H1 (cell line): ENCODE results near the gene MCM5. TPM values are rescaled to one million over a fixed set of nuclear protein-coding genes. Genes with fewer than 3 reads are reported as not detected.

Experiments
- CTCF ChIA-PET: fragments of 300-600 bp; sonication (Branson Sonifier 250); formaldehyde crosslinking; loops from one replicate; lab custom pipeline; 2021; ENCODE audit not compliant: partially characterized antibody; lab: Charles Lee
- POLR2A ChIA-PET: fragments of 300-600 bp; sonication (Branson Sonifier 250); formaldehyde crosslinking; loops from one replicate; lab custom pipeline; 2021; ENCODE audit warnings: inconsistent platforms; ENCODE audit not compliant: partially characterized antibody; lab: Charles Lee
- DNase-seq, 2 experiments: peaks; one replicate each; pipeline versions ENCODE4 v3.0.0 to v3.0.0-alpha.2; 2010 to 2022; ENCODE audit warnings: low spot score in 2 of 2, low read depth in 1 of 2, mixed read lengths in 1 of 2
- FAIRE-seq: peaks from 2 replicates; lab custom pipeline; 2011; peaks lifted over from hg19 to GRCh38; lab: Jason Lieb, UNC
- H2AFZ ChIP-seq: 2 replicates; pipeline ENCODE4 v1.8.1; 2012; ENCODE audit warnings: low read length, inconsistent platforms
- H2AK5ac ChIP-seq: 2 replicates; pipeline ENCODE4 v1.6.1; 2013; ENCODE audit warnings: low read depth, low read length
- H2BK120ac ChIP-seq: replicated peaks from 2 replicates; pipeline ENCODE3; 2013; ENCODE audit warnings: low read depth, low read length, inconsistent platforms
- H2BK12ac ChIP-seq: 2 replicates; pipeline ENCODE4 v1.6.1; 2013; ENCODE audit warnings: low read depth, low read length
- H2BK15ac ChIP-seq: 2 replicates; pipeline ENCODE4 v1.6.1; 2013; ENCODE audit warnings: low read length
- H2BK20ac ChIP-seq: 2 replicates; pipeline ENCODE4 v1.6.1; 2013; ENCODE audit warnings: low read length
- H2BK5ac ChIP-seq: 2 replicates; pipeline ENCODE4 v1.6.1; 2013; ENCODE audit warnings: low read depth, low read length
- H3K14ac ChIP-seq: 2 replicates; pipeline ENCODE4 v1.6.1; 2013; ENCODE audit warnings: inconsistent platforms; ENCODE audit not compliant: insufficient read length
- H3K18ac ChIP-seq: 2 replicates; pipeline ENCODE4 v1.6.1; 2013; ENCODE audit warnings: low read length; ENCODE audit errors: extremely low read depth
- H3K23ac ChIP-seq: 2 replicates; pipeline ENCODE4 v1.6.1; 2013; ENCODE audit warnings: inconsistent platforms; ENCODE audit not compliant: insufficient read length
- H3K23me2 ChIP-seq: 2 replicates; pipeline ENCODE4 v1.6.1; 2013; ENCODE audit warnings: low read depth, low read length
- H3K27ac ChIP-seq: 2 replicates; pipeline ENCODE4 v1.6.1; 2011; ENCODE audit warnings: low read depth, low read length, inconsistent platforms
- H3K27me3 ChIP-seq, 4 experiments: replicated peaks in 1 of 4; 1 replicate in 1 of 4; 2 replicates in 3 of 4; pipeline versions ENCODE4 v1.6.1 to v1.8.1; 2011 to 2013; ENCODE audit warnings: low read length in 3 of 4, mild to moderate bottlenecking in 3 of 4, inconsistent platforms in 2 of 4, mixed read lengths in 2 of 4, moderate library complexity in 1 of 4; ENCODE audit not compliant: control insufficient read depth in 3 of 4, insufficient read depth in 3 of 4; ENCODE audit errors: extremely low read depth in 1 of 4
- H3K36me3 ChIP-seq, 4 experiments: 2 replicates each; pipeline versions ENCODE4 v1.6.1 to v1.8.1; 2011 to 2013; ENCODE audit warnings: mild to moderate bottlenecking in 4 of 4, low read length in 3 of 4, moderate library complexity in 2 of 4, control low read depth in 1 of 4, inconsistent platforms in 1 of 4; ENCODE audit not compliant: insufficient read depth in 4 of 4, control insufficient read depth in 2 of 4
- H3K4ac ChIP-seq: replicated peaks from 2 replicates; pipeline ENCODE3; 2013; ENCODE audit warnings: low read length, low read depth, mixed read lengths, inconsistent platforms; ENCODE audit not compliant: insufficient read length
- H3K4me1 ChIP-seq, 4 experiments: replicated peaks in 1 of 4; 1 replicate in 1 of 4; 2 replicates in 3 of 4; pipeline versions ENCODE4 v1.6.1 to v1.8.1; 2011 to 2013; ENCODE audit warnings: low read length in 3 of 4, inconsistent platforms in 2 of 4, mixed read lengths in 1 of 4; ENCODE audit not compliant: insufficient read depth in 4 of 4, control insufficient read depth in 3 of 4
- H3K4me2 ChIP-seq, 2 experiments: 2 replicates each; pipeline versions ENCODE4 v1.6.1 to v1.8.1; 2011 to 2013; ENCODE audit warnings: low read depth in 2 of 2, low read length in 2 of 2, control low read depth in 1 of 2, inconsistent platforms in 1 of 2, mild to moderate bottlenecking in 1 of 2; ENCODE audit not compliant: insufficient read depth in 1 of 2
- H3K4me3 ChIP-seq, 4 experiments: fragments of 200-600, 300-600 bp in 1 of 4; sonication (generic), shearing (Covaris generic), sonication (Bioruptor Twin) in 1 of 4; 2 replicates each; pipeline versions ENCODE4 v1.5.1 to v1.8.1; 2011 to 2016; ENCODE audit warnings: low read length in 4 of 4, low read depth in 3 of 4, control low read depth in 2 of 4, inconsistent platforms in 2 of 4, mild to moderate bottlenecking in 2 of 4, mixed read lengths in 1 of 4, moderate library complexity in 1 of 4; ENCODE audit not compliant: insufficient read depth in 2 of 4; ENCODE audit errors: extremely low read depth in 1 of 4
- H3K56ac ChIP-seq: replicated peaks from 2 replicates; pipeline ENCODE3; 2013; ENCODE audit warnings: low read depth, mild to moderate bottlenecking, mixed read lengths, low read length, inconsistent platforms; ENCODE audit not compliant: insufficient read length
- H3K79me1 ChIP-seq: 2 replicates; pipeline ENCODE4 v1.6.1; 2013; ENCODE audit warnings: low read depth, low read length, control low read depth
- H3K79me2 ChIP-seq, 2 experiments: 2 replicates each; pipeline versions ENCODE4 v1.6.1 to v1.8.1; 2012 to 2013; ENCODE audit warnings: low read length in 2 of 2, mild to moderate bottlenecking in 2 of 2, inconsistent platforms in 1 of 2; ENCODE audit not compliant: insufficient read depth in 2 of 2, control insufficient read depth in 1 of 2
- H3K9ac ChIP-seq, 4 experiments: replicated peaks in 1 of 4; 1 replicate in 1 of 4; 2 replicates in 3 of 4; pipeline versions ENCODE4 v1.6.1 to v1.8.1; 2011 to 2013; ENCODE audit warnings: low read depth in 3 of 4, low read length in 3 of 4, control low read depth in 2 of 4, mild to moderate bottlenecking in 2 of 4, moderate library complexity in 2 of 4, inconsistent platforms in 1 of 4; ENCODE audit errors: extremely low read depth in 1 of 4
- H3K9me3 ChIP-seq, 2 experiments: 2 replicates each; pipeline versions ENCODE4 v1.6.1 to v1.8.1; 2012 to 2013; ENCODE audit warnings: mild to moderate bottlenecking in 2 of 2, moderate library complexity in 2 of 2, control low read depth in 1 of 2, inconsistent platforms in 1 of 2, low read depth in 1 of 2, low read length in 1 of 2, mixed read lengths in 1 of 2; ENCODE audit not compliant: insufficient read depth in 2 of 2
- H4K20me1 ChIP-seq, 2 experiments: replicated peaks in 1 of 2; 2 replicates each; pipeline versions ENCODE3 to v1.8.1; 2011 to 2013; ENCODE audit warnings: inconsistent platforms in 2 of 2, low read length in 2 of 2, mild to moderate bottlenecking in 1 of 2; ENCODE audit not compliant: insufficient read depth in 2 of 2, control insufficient read depth in 1 of 2
- H4K5ac ChIP-seq: 2 replicates; pipeline ENCODE4 v1.6.1; 2013; ENCODE audit warnings: low read length, low read depth, mixed read lengths, inconsistent platforms; ENCODE audit not compliant: insufficient read length
- H4K8ac ChIP-seq: 2 replicates; pipeline ENCODE4 v1.8.0; 2013; ENCODE audit warnings: mild to moderate bottlenecking, moderate library complexity, low read length, inconsistent platforms; ENCODE audit not compliant: insufficient read depth; ENCODE audit errors: extremely low read depth
- H4K91ac ChIP-seq: replicated peaks from 2 replicates; pipeline ENCODE3; 2013; ENCODE audit warnings: low read length, mixed read lengths, inconsistent platforms; ENCODE audit not compliant: insufficient read length
- ATF2 ChIP-seq: IDR thresholded peaks from 2 replicates; pipeline ENCODE4 v1.6.1; 2012; ENCODE audit warnings: low read length, inconsistent platforms
- CHD2 ChIP-seq: IDR thresholded peaks from 2 replicates; pipeline ENCODE4 v1.6.1; 2012; ENCODE audit warnings: low read length, improper control_type of control experiment
- CREB1 ChIP-seq: IDR thresholded peaks from 2 replicates; pipeline ENCODE4 v1.6.1; 2012; ENCODE audit warnings: inconsistent platforms
- EGR1 ChIP-seq: IDR thresholded peaks from 2 replicates; pipeline ENCODE4 v1.6.1; 2011; ENCODE audit warnings: low read depth, low read length, borderline replicate concordance
- EP300 ChIP-seq, 2 experiments: IDR thresholded peaks; 1 replicate in 1 of 2; 2 replicates in 1 of 2; pipeline ENCODE4 v1.6.1; 2011 to 2012; ENCODE audit warnings: low read depth in 2 of 2, low read length in 2 of 2, mild to moderate bottlenecking in 2 of 2, borderline replicate concordance in 1 of 2, inconsistent platforms in 1 of 2, moderate library complexity in 1 of 2
- GTF2F1 ChIP-seq: IDR thresholded peaks from 2 replicates; pipeline ENCODE4 v1.6.1; 2012; ENCODE audit warnings: low read depth, low read length, improper control_type of control experiment, borderline replicate concordance
- JUN ChIP-seq: IDR thresholded peaks from 2 replicates; pipeline ENCODE4 v1.6.1; 2011; ENCODE audit warnings: low read depth, mild to moderate bottlenecking, improper control_type of control experiment, low read length
- SIX5 ChIP-seq: IDR thresholded peaks from 2 replicates; pipeline ENCODE4 v1.6.1; 2011; ENCODE audit warnings: mild to moderate bottlenecking, low read depth, low read length
- SUZ12 ChIP-seq: fragments of 200-600 bp; sonication (generic); IDR thresholded peaks from 2 replicates; pipeline ENCODE4 v1.6.1; 2012; ENCODE audit warnings: mild to moderate bottlenecking, inconsistent platforms, low read length, moderate library complexity, mixed read lengths
- TAF1 ChIP-seq: IDR thresholded peaks from 2 replicates; pipeline ENCODE4 v1.6.1; 2011; ENCODE audit warnings: mild to moderate bottlenecking, low read depth, low read length
- TBP ChIP-seq: IDR thresholded peaks from 2 replicates; pipeline ENCODE4 v1.6.1; 2011; ENCODE audit warnings: low read depth, low read length, improper control_type of control experiment
- TEAD4 ChIP-seq: IDR thresholded peaks from 2 replicates; pipeline ENCODE4 v1.6.1; 2012; ENCODE audit warnings: low read depth, low read length, inconsistent platforms, mixed read lengths
- WGBS, 2 experiments: shearing (Covaris generic) in 1 of 2; methylation state at CpG; one replicate each; pipeline versions ENCODE4 v1.1.6 to v1.1.7; 2013 to 2015; ENCODE audit warnings: low lambda C conversion rate in 2 of 2, mixed read lengths in 2 of 2, inconsistent platforms in 1 of 2, low coverage in 1 of 2, missing lambda C conversion rate in 1 of 2; ENCODE audit not compliant: insufficient replicate concordance in 2 of 2, insufficient coverage in 1 of 2, insufficient read length in 1 of 2; ENCODE audit errors: extremely low coverage in 1 of 2, missing lambda C conversion rate in 1 of 2; 5-methylcytosine and 5-hydroxymethylcytosine counted together
- polyA plus RNA-seq, 7 experiments: library from polyadenylated mRNA; depleted of rRNA in 3 of 7; stranded (reverse) in 5 of 7; unstranded in 2 of 7; fragments of >200 nt in 5 of 7; fragments of 200-250 nt in 2 of 7; gene quantifications; 1 replicate in 5 of 7; 2 replicates in 1 of 7; 4 replicates in 1 of 7; pipeline versions ENCODE4 v1.2.1 to v1.2.3, GENCODE V29; 2011 to 2013; ENCODE audit warnings: missing spikeins in 2 of 7, mixed read lengths in 2 of 7
- total RNA-seq: library from RNA; stranded (reverse); fragmentation: NEBNext Ultra II Directional; extraction: Animal tissue kit (Norgen Biotek cat#: 25700); gene quantifications from 2 replicates; pipeline ENCODE4 v1.2.1, GENCODE V29; 2021

MCM5 gene
- total and polyA plus RNA-seq, 2 of the 8 experiments (the other 6 are each of a cell fraction or from before 2014, with no cell fraction given) = 210 to 305 TPM

GRCh38 chr22:35434061-35434710 is 34.2 kb downstream of the MCM5 start:
- H3K4ac ChIP-seq = no peak overlapping the region
- no peak for FAIRE-seq
- H2BK15ac ChIP-seq = no peak overlapping the region
- H3K56ac ChIP-seq = no peak overlapping the region
- H2BK5ac ChIP-seq = no peak overlapping the region
- H4K91ac ChIP-seq = no peak overlapping the region
- H3K79me2 ChIP-seq = no peaks in the 10 kb centered on the region
- H3K79me1 ChIP-seq = no peaks in the 10 kb centered on the region; the same call in 1 of the 2 replicates
- H4K5ac ChIP-seq = no peak overlapping the region
- no peak for DNase-seq
- no peak overlapping the region for H2BK120ac ChIP-seq
- no peak overlapping the region for H2AFZ ChIP-seq
- no peak overlapping the region for H3K27ac ChIP-seq
- no peaks in the 10 kb centered on the region for H3K27me3 ChIP-seq
- no peak overlapping the region for H3K4me3 ChIP-seq
- no peak overlapping the region for H4K8ac ChIP-seq
- no peak overlapping the region; a peak in 1 of 7 replicates for H3K9ac ChIP-seq
- POLR2A ChIA-PET = interaction anchor here (0.7 to 46.1 kb wide), 7 partner anchors 8 to 150 kb away, joined by 3 to 1995 read pairs (median 4); partner anchors contain the start of genes HMOX1 and MCM5
- H2AK5ac ChIP-seq = no peak overlapping the region
- H3K23me2 ChIP-seq = peaks cover 13% of the 10 kb centered on the region; the same call in 1 of the 2 replicates
- peaks cover 4 to 12% of the 10 kb centered on the region in 2 experiments; a peak in 3 of 4 replicates for H3K9me3 ChIP-seq
- H3K18ac ChIP-seq = no peak overlapping the region
- WGBS, 2 experiments = 91% methylated on average over 5 of the region's 5 CpGs; no CpG with 5 or more reads in 1 of the 2 experiments
- peaks cover 10 to 37% (median 25%) of the 10 kb centered on the region in 4 experiments for H3K36me3 ChIP-seq
- H3K23ac ChIP-seq = no peak overlapping the region
- no peak overlapping the region for H3K4me2 ChIP-seq
- H3K14ac ChIP-seq = no peak overlapping the region
- H3K4me1 ChIP-seq = peaks cover 0 to 2% (median 0%) of the 10 kb centered on the region in 4 experiments; a peak in 3 of 7 replicates
- H2BK20ac ChIP-seq = no peak overlapping the region
- no peak overlapping the region for H2BK12ac ChIP-seq
- peaks cover 2 to 9% of the 10 kb centered on the region in 2 experiments for H4K20me1 ChIP-seq
- CTCF ChIA-PET = interaction anchor here (0.7 to 8.7 kb wide), 6 partner anchors 9 to 726 kb away, joined by 3 to 124 read pairs (median 6); no protein-coding TSS in a partner anchor
- TF ChIP-seq EP300 (IDR thresholded peaks at IDR 0.05; ENCODE audit: borderline replicate concordance in 1 of 2, low read depth in 2 of 2, low read length in 2 of 2) (no peak), SIX5 (no peak), TBP (no peak), SUZ12 (no peak), EGR1 (no peak), CHD2 (no peak), CREB1 (no peak), TEAD4 (no peak), JUN (no peak), TAF1 (no peak), ATF2 (no peak), GTF2F1 (no peak)
